GM12892 (cell line): Measurements from ENCODE around the gene ADAMTS4.

ENCODE experiments used
- POLR2A ChIP-seq: IDR thresholded peaks from 2 replicates; pipeline ENCODE4 v1.6.1; 2011; ENCODE audit warnings: low read depth, low read length, control low read depth
- TAF1 ChIP-seq: IDR thresholded peaks from 2 replicates; pipeline ENCODE4 v1.6.1; 2011; ENCODE audit warnings: low read depth, mild to moderate bottlenecking, control low read depth, low read length, borderline replicate concordance

GRCh38 chr1:161220002-161220401 lies 21.1 kb upstream of the ADAMTS4 start:
- TF ChIP-seq TAF1 (no peak), POLR2A (no peak)
